GM12874 (cell line): ENCODE data around the gene SLFN13.

Source experiments
- TF ChIP-seq, protein P1 (sequence below): IDR thresholded peaks from 2 replicates; pipeline ENCODE4 v1.5.1; 2011; ENCODE audit warnings: low read depth, mild to moderate bottlenecking, control low read depth, low read length, moderate library complexity; ENCODE audit not compliant: insufficient read depth

The SLFN13 gene

DNA sequence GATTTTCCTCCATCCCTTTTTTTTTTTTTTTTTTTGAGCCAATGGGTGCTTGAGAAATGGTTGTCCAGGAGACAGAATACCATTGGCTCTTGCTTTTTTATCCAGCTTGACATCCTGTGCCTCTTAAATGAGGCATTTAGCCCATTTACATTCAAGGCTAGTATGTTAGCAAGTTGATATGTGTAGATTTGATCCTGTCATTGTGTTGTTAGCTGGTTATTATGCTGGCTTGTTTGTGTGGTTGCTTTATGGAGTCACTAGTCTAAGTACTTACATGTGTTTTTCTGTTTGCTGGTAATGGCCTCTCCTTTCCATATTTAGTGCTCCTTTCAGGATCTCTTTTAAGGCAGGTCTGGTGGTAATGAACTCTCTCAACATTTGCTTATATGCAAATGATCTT is 61.1 kb downstream of the SLFN13 start:
- TF ChIP-seq, protein P1, sequence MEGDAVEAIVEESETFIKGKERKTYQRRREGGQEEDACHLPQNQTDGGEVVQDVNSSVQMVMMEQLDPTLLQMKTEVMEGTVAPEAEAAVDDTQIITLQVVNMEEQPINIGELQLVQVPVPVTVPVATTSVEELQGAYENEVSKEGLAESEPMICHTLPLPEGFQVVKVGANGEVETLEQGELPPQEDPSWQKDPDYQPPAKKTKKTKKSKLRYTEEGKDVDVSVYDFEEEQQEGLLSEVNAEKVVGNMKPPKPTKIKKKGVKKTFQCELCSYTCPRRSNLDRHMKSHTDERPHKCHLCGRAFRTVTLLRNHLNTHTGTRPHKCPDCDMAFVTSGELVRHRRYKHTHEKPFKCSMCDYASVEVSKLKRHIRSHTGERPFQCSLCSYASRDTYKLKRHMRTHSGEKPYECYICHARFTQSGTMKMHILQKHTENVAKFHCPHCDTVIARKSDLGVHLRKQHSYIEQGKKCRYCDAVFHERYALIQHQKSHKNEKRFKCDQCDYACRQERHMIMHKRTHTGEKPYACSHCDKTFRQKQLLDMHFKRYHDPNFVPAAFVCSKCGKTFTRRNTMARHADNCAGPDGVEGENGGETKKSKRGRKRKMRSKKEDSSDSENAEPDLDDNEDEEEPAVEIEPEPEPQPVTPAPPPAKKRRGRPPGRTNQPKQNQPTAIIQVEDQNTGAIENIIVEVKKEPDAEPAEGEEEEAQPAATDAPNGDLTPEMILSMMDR, result no peak
